AG10803 (cell line): Measurements from ENCODE around the gene VSIG10L2.

Experiments used
- DNase-seq: peaks from one replicate; pipeline ENCODE4 v3.0.0; 2010; ENCODE audit warnings: low read depth
- H3K4me3 ChIP-seq: 2 replicates; pipeline ENCODE4 v1.5.1; 2011; ENCODE audit warnings: mild to moderate bottlenecking, low read length, control low read depth
- CTCF ChIP-seq: conservative IDR thresholded peaks from 2 replicates; pipeline ENCODE4 v1.5.1; 2011; ENCODE audit warnings: mild to moderate bottlenecking, low read length, control low read depth, inconsistent platforms

Gene VSIG10L2

DNA sequence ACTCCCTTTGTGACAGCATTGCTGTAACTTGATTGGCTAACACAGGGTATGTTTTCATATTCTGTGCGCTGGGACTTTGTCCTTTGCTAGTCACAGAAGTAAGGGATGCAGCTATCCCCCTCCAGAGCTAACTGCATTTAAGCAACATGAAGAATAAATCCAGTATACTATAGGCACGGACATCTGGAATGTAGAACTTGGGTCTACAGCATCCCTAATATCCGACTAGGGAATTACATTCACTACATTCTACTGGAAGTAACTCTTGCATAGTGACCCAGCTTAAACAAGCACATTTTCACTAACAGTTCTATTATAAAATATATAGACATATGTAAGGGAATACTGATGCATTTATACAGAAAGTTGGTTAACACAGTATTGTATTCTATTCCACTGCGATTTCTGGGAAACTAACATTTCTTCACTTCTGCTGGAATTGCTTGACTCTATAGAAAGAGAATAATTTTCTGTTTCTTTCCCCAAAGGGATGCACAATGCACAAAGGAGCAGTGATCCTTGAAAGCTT, 13.1 kb downstream of the VSIG10L2 start:
- no peak for DNase-seq
- H3K4me3 ChIP-seq: no peak overlapping the region
- TF ChIP-seq CTCF: no peak

DNA sequence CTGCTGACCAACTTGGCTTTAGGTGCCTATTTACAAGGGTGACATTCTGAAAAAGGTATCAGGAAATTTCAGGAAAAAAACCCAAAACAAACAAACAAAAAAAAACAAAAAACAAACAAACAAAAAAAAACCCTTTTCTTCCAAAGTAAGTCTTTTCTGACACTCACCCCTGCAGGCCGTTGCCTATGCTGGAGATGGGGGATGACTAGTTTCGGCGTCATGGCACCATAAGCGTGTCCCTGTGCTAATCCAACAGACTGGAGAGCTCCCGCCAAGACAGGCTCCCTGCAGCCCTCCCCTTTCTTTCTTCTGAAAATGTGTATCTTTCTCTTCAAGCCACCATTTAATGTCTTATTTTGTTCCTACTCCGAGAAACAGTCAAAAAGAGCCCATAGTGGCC, 13.7 kb downstream of the VSIG10L2 start:
- no peak for DNase-seq
- no peak overlapping the region for H3K4me3 ChIP-seq
- TF ChIP-seq CTCF: no peak

GRCh38 chr11:125959931-125960330, 14.1 kb downstream of the VSIG10L2 start:
- DNase-seq: no peak
- no peak for TF ChIP-seq CTCF

GRCh38 chr11:125960771-125961170, 14.9 kb downstream of the VSIG10L2 start:
- TF ChIP-seq CTCF: no peak

More at GRCh38 chr11:125959931-125960330, 14.1 kb downstream of the VSIG10L2 start:
- no peak overlapping the region for H3K4me3 ChIP-seq

GRCh38 chr11:125967515-125967914, 21.7 kb downstream of the VSIG10L2 start:
- no peak overlapping the region for H3K4me3 ChIP-seq
- no peak for TF ChIP-seq CTCF
- no peak for DNase-seq

More at GRCh38 chr11:125960771-125961170, 14.9 kb downstream of the VSIG10L2 start:
- H3K4me3 ChIP-seq: no peak overlapping the region
- DNase-seq: no peak

GRCh38 chr11:125968354-125968753, 22.5 kb downstream of the VSIG10L2 start:
- H3K4me3 ChIP-seq: no peak overlapping the region
- no peak for TF ChIP-seq CTCF
- DNase-seq: no peak

DNA sequence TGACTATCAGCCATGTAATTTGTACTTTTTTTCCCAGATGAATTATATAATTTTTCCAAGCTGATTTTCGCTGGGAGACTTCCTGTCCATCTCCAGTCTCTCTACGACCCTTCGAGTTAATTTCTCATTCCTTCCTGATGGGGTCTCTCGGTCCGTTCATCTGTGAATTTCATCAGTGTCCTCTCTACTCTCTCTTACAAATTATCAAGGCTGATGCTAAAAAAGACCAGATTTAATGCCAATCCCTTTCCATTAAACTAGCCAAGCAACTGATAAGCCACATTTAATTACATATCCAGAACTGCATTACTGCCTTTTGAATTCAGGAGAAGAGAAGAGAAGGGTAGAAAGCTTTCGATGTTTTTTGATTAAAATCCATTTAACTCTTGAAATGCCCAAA, 25.8 kb downstream of the VSIG10L2 start:
- no peak for DNase-seq
- no peak overlapping the region for H3K4me3 ChIP-seq
- no peak for TF ChIP-seq CTCF
